ENCODE results near the gene CSNK1A1.
A peak's percentile ranks its signal among the peaks of the same experiment; 100 is the strongest.
"Not testable (repeated sequence)": the region's sequence is repeated elsewhere in the genome, so short reads cannot be mapped to it uniquely, and the experiment has no call there.

Gene CSNK1A1

GRCh38 chr5:149448431-149448830 lies 102.8 kb downstream of the CSNK1A1 start:
- TF ChIP-seq CTCF (conservative IDR thresholded peaks at IDR 0.05; ENCODE audit: control insufficient read depth, insufficient read depth, low read depth, low read length), result no peak
- DNase-seq (ENCODE audit: low read depth), result no peak
- no peak overlapping the region for H3K4me3 ChIP-seq (ENCODE audit: control insufficient read depth, low read depth, low read length)

DNA sequence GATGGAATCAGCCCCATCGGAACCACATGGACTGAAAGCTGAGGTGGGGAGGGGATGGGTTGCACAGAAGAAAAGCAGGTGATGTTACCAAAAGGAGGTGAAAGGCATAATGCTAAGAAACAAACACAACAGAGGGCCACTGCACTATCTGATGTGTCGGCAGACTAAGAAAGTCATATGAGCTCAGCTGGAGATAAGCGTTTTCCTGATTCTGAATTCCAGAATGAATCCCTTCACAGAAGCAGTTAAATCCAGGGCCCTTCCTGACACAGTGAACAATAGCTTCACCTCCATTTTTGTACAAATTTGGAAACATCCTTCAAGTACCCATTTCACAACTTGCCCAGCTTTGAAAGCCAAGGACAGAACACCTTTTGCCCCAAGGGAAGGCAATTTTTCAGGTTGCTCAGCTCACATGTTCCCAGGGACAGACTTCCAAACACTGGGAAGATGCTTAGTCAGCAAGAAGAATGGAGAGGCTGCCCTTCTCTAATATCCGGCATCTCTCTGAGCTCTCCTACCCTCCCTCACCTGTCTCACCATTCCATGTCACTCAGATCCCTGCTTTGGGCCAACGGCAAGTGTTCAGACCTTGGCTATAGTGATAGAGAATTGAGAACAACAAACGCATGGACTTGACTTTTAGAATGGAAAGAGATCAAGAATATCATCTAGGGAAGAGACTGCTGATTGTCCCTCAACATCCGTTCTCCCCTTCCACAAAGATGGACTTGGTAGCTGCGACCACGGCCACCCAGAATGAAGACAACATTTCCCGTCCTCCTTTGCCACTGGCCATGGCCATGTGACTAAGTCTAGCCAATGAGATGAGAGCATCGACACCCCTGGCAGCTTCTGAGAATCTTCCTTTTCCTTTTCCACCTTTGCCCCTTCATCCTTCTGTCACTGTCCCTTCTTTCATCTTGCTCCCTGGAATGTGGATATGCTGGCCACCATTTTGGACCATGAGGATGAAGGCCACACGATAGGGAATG lies 103.6 kb downstream of the CSNK1A1 start:
- no peak overlapping the region for H3K4me3 ChIP-seq (ENCODE audit: control insufficient read depth, low read depth, low read length)
- no peak for TF ChIP-seq CTCF (conservative IDR thresholded peaks at IDR 0.05; ENCODE audit: control insufficient read depth, insufficient read depth, low read depth, low read length)
- no peak for DNase-seq (ENCODE audit: low read depth)

DNA sequence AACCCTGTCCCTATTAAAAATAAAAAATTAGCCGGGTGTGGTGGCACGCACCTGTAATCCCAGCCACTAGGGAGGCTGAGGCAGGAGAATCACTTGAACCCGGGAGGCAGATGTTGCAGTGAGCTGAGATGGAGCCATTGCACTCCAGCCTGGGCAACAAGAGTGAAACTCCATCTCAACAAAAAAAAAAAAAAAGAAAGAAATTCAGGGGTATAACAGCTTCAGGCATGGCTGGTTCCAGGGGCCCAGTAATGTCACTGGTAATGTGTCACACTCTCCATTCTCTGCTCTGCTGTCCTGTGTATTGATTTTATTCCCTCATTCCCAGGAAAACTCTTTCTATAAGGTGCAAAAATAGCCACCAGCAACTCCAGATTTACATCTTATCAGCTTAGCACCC lies 104.4 kb downstream of the CSNK1A1 start:
- DNase-seq (ENCODE audit: low read depth); H3K4me3 ChIP-seq (ENCODE audit: control insufficient read depth, low read depth, low read length): not testable (repeated sequence)

GRCh38 chr5:149445739-149446369 lies 105.4 kb downstream of the CSNK1A1 start:
- DNase-seq (ENCODE audit: low read depth), result peak; percentile 99
- H3K4me3 ChIP-seq (ENCODE audit: control insufficient read depth, low read depth, low read length), result no peak overlapping the region
- no peak for TF ChIP-seq CTCF (conservative IDR thresholded peaks at IDR 0.05; ENCODE audit: control insufficient read depth, insufficient read depth, low read depth, low read length)

GRCh38 chr5:149445343-149445738 lies 105.9 kb downstream of the CSNK1A1 start:
- H3K4me3 ChIP-seq (ENCODE audit: control insufficient read depth, low read depth, low read length), result no peak overlapping the region
- TF ChIP-seq CTCF (conservative IDR thresholded peaks at IDR 0.05; ENCODE audit: control insufficient read depth, insufficient read depth, low read depth, low read length), result no peak
- no peak for DNase-seq (ENCODE audit: low read depth)

DNA sequence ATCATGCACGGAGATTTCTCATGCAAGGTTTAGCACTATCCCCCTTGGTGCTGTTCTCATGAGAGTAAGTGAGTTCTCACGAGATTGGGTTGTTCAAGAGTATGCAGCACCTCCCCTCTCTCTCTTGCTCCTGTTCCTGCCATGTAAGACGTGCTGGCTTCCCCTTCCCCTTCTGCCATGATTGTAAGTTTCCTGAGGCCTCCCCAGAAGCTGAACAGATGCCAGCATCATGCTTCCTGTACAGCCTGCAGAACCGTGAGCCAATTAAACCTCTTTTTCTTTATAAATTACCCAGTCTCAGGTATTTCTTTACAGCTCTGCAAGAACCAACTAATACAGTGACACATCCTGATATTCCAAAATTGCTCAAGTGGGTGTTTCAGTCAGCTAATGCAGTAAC lies 106.8 kb downstream of the CSNK1A1 start:
- not testable (repeated sequence) for H3K4me3 ChIP-seq (ENCODE audit: control insufficient read depth, low read depth, low read length); DNase-seq (ENCODE audit: low read depth)

DNA sequence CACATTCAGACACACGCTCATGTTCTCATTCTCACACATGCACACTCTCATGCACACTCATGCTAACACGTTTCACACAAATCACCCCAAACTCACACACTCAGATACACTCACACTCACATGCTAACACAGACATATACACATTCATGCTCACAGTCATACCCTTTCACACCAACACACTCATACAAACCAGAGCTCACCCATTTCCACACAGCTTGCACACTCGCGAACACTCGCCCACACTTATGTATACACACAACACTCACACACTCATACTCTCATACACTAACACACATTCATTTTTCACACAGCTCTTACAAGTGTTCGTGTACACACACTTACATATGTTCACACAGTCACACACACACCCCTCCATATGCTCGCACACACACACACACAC lies 108.0 kb downstream of the CSNK1A1 start:
- H3K4me3 ChIP-seq (ENCODE audit: control insufficient read depth, low read depth, low read length), result no peak overlapping the region
- DNase-seq (ENCODE audit: low read depth), result no peak
- no peak for TF ChIP-seq CTCF (conservative IDR thresholded peaks at IDR 0.05; ENCODE audit: control insufficient read depth, insufficient read depth, low read depth, low read length)

Data from fibroblast of mammary gland (primary cell).